HEK293 (cell line): Measurements from ENCODE around the gene PI16.
A peak's percentile ranks its signal among the peaks of the same experiment; 100 is the strongest.

Experiments
- CTCF ChIA-PET: fragments of 350-600 bp; formaldehyde crosslinking; extraction: SDS; loops from one replicate; lab custom pipeline; 2021; ENCODE audit warnings: antibody characterized with exemption; lab: Yijun Ruan, JAX
- POLR2A ChIA-PET: fragments of 300-600 bp; formaldehyde crosslinking; extraction: SDS; loops from one replicate; lab custom pipeline; 2020; ENCODE audit warnings: antibody characterized with exemption, inconsistent platforms; lab: Yijun Ruan, JAX
- H3K27ac ChIP-seq: fragments of 200-500 bp; sonication (Bioruptor generic); 2 replicates; pipeline ENCODE4 v1.5.1; 2014; ENCODE audit warnings: low read depth, low read length, control low read depth, inconsistent platforms; ENCODE audit errors: extremely low read depth
- H3K36me3 ChIP-seq, 2 experiments: fragments of 200-500 bp in 1 of 2; sonication (Bioruptor generic) in 1 of 2; 1 replicate in 1 of 2; 2 replicates in 1 of 2; pipeline ENCODE4 v1.5.1; 2014 to 2017; ENCODE audit warnings: inconsistent platforms in 2 of 2, low read length in 2 of 2; ENCODE audit not compliant: control insufficient read depth in 2 of 2, insufficient read depth in 1 of 2
- H3K4me1 ChIP-seq: fragments of 200-500 bp; sonication (Bioruptor generic); 2 replicates; pipeline ENCODE4 v1.5.1; 2014; ENCODE audit warnings: mild to moderate bottlenecking, low read length, inconsistent platforms; ENCODE audit not compliant: control insufficient read depth, insufficient read depth
- H3K4me3 ChIP-seq: 2 replicates; pipeline ENCODE4 v1.5.1; 2011; ENCODE audit warnings: low read depth, mild to moderate bottlenecking, control low read depth, low read length, moderate library complexity
- H3K9me3 ChIP-seq: fragments of 200-500 bp; sonication (Bioruptor generic); 2 replicates; pipeline ENCODE4 v1.5.1; 2014; ENCODE audit warnings: low read depth, low read length, inconsistent platforms; ENCODE audit not compliant: control insufficient read depth, insufficient read depth
- BCL11B ChIP-seq: fragments of 450-650 bp; formaldehyde crosslinking; IDR thresholded peaks from 2 replicates; pipeline ENCODE4 v1.5.1; 2016; ENCODE audit warnings: low read depth, missing biosample characterization, missing genetic modification characterization
- CTCF ChIP-seq: fragments of 450-650 bp; formaldehyde crosslinking; IDR thresholded peaks from 2 replicates; pipeline ENCODE4 v1.5.1; 2016; ENCODE audit warnings: missing biosample characterization, missing genetic modification characterization
- GFI1B ChIP-seq: fragments of 450-650 bp; formaldehyde crosslinking; IDR thresholded peaks from 2 replicates; pipeline ENCODE4 v1.5.1; 2016; ENCODE audit warnings: missing biosample characterization, missing genetic modification characterization
- HIC1 ChIP-seq: fragments of 450-650 bp; formaldehyde crosslinking; IDR thresholded peaks from 2 replicates; pipeline ENCODE4 v1.5.1; 2016; ENCODE audit warnings: missing biosample characterization, missing genetic modification characterization
- IKZF3 ChIP-seq: fragments of 450-650 bp; IDR thresholded peaks from 2 replicates; pipeline ENCODE4 v1.5.0; 2018; ENCODE audit warnings: missing biosample characterization, mild to moderate bottlenecking, missing genetic modification characterization, moderate library complexity
- KLF9 ChIP-seq: fragments of 450-650 bp; formaldehyde crosslinking; IDR thresholded peaks from 2 replicates; pipeline ENCODE4 v1.5.1; 2016; ENCODE audit warnings: missing biosample characterization, missing genetic modification characterization, low read depth
- REST ChIP-seq: fragments of 450-650 bp; formaldehyde crosslinking; IDR thresholded peaks from 2 replicates; pipeline ENCODE4 v1.5.1; 2016; ENCODE audit warnings: missing biosample characterization, missing genetic modification characterization
- SCRT2 ChIP-seq: fragments of 450-650 bp; formaldehyde crosslinking; IDR thresholded peaks from 2 replicates; pipeline ENCODE4 v1.5.1; 2016; ENCODE audit warnings: missing biosample characterization, missing genetic modification characterization
- SETDB1 ChIP-seq: IDR thresholded peaks from one replicate; pipeline ENCODE4 v1.6.1; 2017; ENCODE audit warnings: mild to moderate bottlenecking, low read length, moderate library complexity, mixed read lengths; ENCODE audit not compliant: insufficient read length
- SP2 ChIP-seq: fragments of 450-650 bp; formaldehyde crosslinking; IDR thresholded peaks from 2 replicates; pipeline ENCODE4 v1.5.1; 2016; ENCODE audit warnings: missing biosample characterization, missing genetic modification characterization
- ZFP3 ChIP-seq: fragments of 450-650 bp; formaldehyde crosslinking; IDR thresholded peaks from 2 replicates; pipeline ENCODE4 v1.5.1; 2016; ENCODE audit warnings: low read depth, missing biosample characterization, missing genetic modification characterization
- ZIC2 ChIP-seq: fragments of 450-650 bp; formaldehyde crosslinking; IDR thresholded peaks from 2 replicates; pipeline ENCODE4 v1.5.1; 2016; ENCODE audit warnings: missing biosample characterization, missing genetic modification characterization
- ZNF311 ChIP-seq: fragments of 450-650 bp; formaldehyde crosslinking; IDR thresholded peaks from 2 replicates; pipeline ENCODE4 v1.5.1; 2017; ENCODE audit warnings: missing biosample characterization, missing genetic modification characterization, borderline replicate concordance
- ZNF391 ChIP-seq: fragments of 450-650 bp; formaldehyde crosslinking; IDR thresholded peaks from 2 replicates; pipeline ENCODE4 v1.5.1; 2016; ENCODE audit warnings: low read depth, missing biosample characterization, missing genetic modification characterization, borderline replicate concordance
- ZNF488 ChIP-seq: fragments of 450-650 bp; formaldehyde crosslinking; IDR thresholded peaks from 2 replicates; pipeline ENCODE4 v1.5.1; 2016; ENCODE audit warnings: missing biosample characterization, missing genetic modification characterization
- ZNF623 ChIP-seq: fragments of 450-650 bp; formaldehyde crosslinking; IDR thresholded peaks from 2 replicates; pipeline ENCODE4 v1.5.1; 2016; ENCODE audit warnings: missing biosample characterization, missing genetic modification characterization
- ZNF677 ChIP-seq: fragments of 450-650 bp; IDR thresholded peaks from 2 replicates; pipeline ENCODE4 v1.5.0; 2018; ENCODE audit warnings: missing biosample characterization, mild to moderate bottlenecking, missing genetic modification characterization, moderate library complexity
- ZNF747 ChIP-seq: fragments of 450-650 bp; formaldehyde crosslinking; IDR thresholded peaks from 2 replicates; pipeline ENCODE4 v1.5.1; 2016; ENCODE audit warnings: missing biosample characterization, missing genetic modification characterization
- ZNF768 ChIP-seq: fragments of 450-650 bp; formaldehyde crosslinking; IDR thresholded peaks from 2 replicates; pipeline ENCODE4 v1.5.1; 2018; ENCODE audit warnings: missing biosample characterization, mild to moderate bottlenecking, missing genetic modification characterization
- ZSCAN5A ChIP-seq: fragments of 450-650 bp; formaldehyde crosslinking; IDR thresholded peaks from 2 replicates; pipeline ENCODE4 v1.5.1; 2016; ENCODE audit warnings: missing biosample characterization, missing genetic modification characterization

Gene PI16

GRCh38 chr6:36978421-36979346 lies 24.1 kb downstream of the PI16 start:
- H3K36me3 ChIP-seq, result peaks cover 11 to 85% of the 10 kb centered on the region in 2 experiments

GRCh38 chr6:36979347-36979742 lies 24.8 kb downstream of the PI16 start:
- Histone ChIP-seq H3K36me3 (peaks cover 5 to 79% of the 10 kb centered on the region in 2 experiments), H3K9me3 (no peaks in the 10 kb centered on the region), H3K4me3 (no peak overlapping the region), H3K27ac (no peak overlapping the region), H3K4me1 (peaks cover 10% of the 10 kb centered on the region)
- TF ChIP-seq SCRT2 (tag by site-specific recombination), result peak; percentile 85
- no peak for TF ChIP-seq HIC1 (tag by site-specific recombination)
- peak; percentile 50 for TF ChIP-seq CTCF (tag by site-specific recombination)
- CTCF ChIA-PET, result interaction anchor here (0.6 to 4.6 kb wide), 3 partner anchors 39 to 411 kb away, joined by 3 to 37 read pairs (median 3); no protein-coding TSS in a partner anchor
- POLR2A ChIA-PET, result interaction anchor here (0.9 kb wide), 1 partner anchor 94 kb away, joined by 3 read pairs; the partner anchor contains the start of gene C6orf89

More at GRCh38 chr6:36978421-36979346, 24.1 kb downstream of the PI16 start:
- TF ChIP-seq SETDB1, result no peak
- TF ChIP-seq ZNF623 (tag by site-specific recombination), result no peak
- no peak for TF ChIP-seq ZNF488 (tag by site-specific recombination)
- no peak for TF ChIP-seq ZSCAN5A (tag by site-specific recombination)
- no peak for TF ChIP-seq ZNF768
- no peak for TF ChIP-seq GFI1B (tag by site-specific recombination)
- no peak for TF ChIP-seq ZIC2 (tag by site-specific recombination)
- no peak for TF ChIP-seq REST (tag by site-specific recombination)
- no peak for TF ChIP-seq KLF9
- no peak for TF ChIP-seq ZNF391
- no peak for TF ChIP-seq BCL11B (tag by site-specific recombination)
- no peak for TF ChIP-seq SP2 (tag by site-specific recombination)
- no peak for TF ChIP-seq ZNF311
- TF ChIP-seq IKZF3 (tag by site-specific recombination), result no peak
- no peak for TF ChIP-seq ZNF677
- TF ChIP-seq ZNF747 (tag by site-specific recombination), result no peak
- no peak for TF ChIP-seq ZFP3 (tag by site-specific recombination)
- ChIA-PET CTCF (interaction anchor here (0.6 to 4.6 kb wide), 5 partner anchors 39 to 410 kb away, joined by 3 to 37 read pairs (median 3); no protein-coding TSS in a partner anchor), POLR2A (interaction anchor here (0.9 kb wide), 1 partner anchor 93 kb away, joined by 3 read pairs; the partner anchor contains the start of gene C6orf89)
- H3K27ac ChIP-seq, result no peak overlapping the region
- H3K4me3 ChIP-seq, result no peak overlapping the region
- H3K4me1 ChIP-seq, result peaks cover 6% of the 10 kb centered on the region
- H3K9me3 ChIP-seq, result no peaks in the 10 kb centered on the region
